HL-60 (cell line): Measurements from ENCODE around the gene ALLC.

Source experiments
- TF ChIP-seq, protein P1 (sequence below): IDR thresholded peaks from one replicate; pipeline ENCODE4 v1.5.1; 2011; ENCODE audit warnings: low read length, control low read depth, inconsistent platforms; ENCODE audit not compliant: insufficient read depth
- TF ChIP-seq, protein P2 (sequence below): IDR thresholded peaks from 2 replicates; pipeline ENCODE4 v1.6.1; 2012; ENCODE audit warnings: low read depth; ENCODE audit not compliant: insufficient replicate concordance

DNA sequence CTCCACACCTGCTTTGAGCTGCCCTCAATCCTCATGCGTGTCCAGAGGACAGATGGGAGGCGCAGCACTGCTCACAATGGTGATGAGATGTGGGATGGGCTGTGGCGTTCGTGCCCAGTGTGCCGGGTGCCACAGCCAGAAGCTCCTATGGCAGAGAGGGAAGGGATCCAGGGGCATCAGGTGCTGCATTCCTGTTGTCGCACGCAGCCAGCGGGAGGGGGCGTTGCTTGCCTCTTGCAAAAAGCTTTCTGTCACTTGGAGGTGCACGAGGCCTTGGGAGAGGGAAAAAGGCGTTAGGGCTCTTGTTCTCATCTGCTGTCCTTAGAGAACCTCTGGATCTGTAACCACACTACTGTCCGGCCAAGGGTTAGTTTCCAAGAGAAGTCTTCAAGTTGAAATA is 29.2 kb upstream of the ALLC start:
- TF ChIP-seq, protein P1, sequence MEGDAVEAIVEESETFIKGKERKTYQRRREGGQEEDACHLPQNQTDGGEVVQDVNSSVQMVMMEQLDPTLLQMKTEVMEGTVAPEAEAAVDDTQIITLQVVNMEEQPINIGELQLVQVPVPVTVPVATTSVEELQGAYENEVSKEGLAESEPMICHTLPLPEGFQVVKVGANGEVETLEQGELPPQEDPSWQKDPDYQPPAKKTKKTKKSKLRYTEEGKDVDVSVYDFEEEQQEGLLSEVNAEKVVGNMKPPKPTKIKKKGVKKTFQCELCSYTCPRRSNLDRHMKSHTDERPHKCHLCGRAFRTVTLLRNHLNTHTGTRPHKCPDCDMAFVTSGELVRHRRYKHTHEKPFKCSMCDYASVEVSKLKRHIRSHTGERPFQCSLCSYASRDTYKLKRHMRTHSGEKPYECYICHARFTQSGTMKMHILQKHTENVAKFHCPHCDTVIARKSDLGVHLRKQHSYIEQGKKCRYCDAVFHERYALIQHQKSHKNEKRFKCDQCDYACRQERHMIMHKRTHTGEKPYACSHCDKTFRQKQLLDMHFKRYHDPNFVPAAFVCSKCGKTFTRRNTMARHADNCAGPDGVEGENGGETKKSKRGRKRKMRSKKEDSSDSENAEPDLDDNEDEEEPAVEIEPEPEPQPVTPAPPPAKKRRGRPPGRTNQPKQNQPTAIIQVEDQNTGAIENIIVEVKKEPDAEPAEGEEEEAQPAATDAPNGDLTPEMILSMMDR, result no peak
- TF ChIP-seq, protein P2, sequence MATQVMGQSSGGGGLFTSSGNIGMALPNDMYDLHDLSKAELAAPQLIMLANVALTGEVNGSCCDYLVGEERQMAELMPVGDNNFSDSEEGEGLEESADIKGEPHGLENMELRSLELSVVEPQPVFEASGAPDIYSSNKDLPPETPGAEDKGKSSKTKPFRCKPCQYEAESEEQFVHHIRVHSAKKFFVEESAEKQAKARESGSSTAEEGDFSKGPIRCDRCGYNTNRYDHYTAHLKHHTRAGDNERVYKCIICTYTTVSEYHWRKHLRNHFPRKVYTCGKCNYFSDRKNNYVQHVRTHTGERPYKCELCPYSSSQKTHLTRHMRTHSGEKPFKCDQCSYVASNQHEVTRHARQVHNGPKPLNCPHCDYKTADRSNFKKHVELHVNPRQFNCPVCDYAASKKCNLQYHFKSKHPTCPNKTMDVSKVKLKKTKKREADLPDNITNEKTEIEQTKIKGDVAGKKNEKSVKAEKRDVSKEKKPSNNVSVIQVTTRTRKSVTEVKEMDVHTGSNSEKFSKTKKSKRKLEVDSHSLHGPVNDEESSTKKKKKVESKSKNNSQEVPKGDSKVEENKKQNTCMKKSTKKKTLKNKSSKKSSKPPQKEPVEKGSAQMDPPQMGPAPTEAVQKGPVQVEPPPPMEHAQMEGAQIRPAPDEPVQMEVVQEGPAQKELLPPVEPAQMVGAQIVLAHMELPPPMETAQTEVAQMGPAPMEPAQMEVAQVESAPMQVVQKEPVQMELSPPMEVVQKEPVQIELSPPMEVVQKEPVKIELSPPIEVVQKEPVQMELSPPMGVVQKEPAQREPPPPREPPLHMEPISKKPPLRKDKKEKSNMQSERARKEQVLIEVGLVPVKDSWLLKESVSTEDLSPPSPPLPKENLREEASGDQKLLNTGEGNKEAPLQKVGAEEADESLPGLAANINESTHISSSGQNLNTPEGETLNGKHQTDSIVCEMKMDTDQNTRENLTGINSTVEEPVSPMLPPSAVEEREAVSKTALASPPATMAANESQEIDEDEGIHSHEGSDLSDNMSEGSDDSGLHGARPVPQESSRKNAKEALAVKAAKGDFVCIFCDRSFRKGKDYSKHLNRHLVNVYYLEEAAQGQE, result no peak
